ENCODE results near the gene BRCA1. TPM values are rescaled to one million over a fixed set of nuclear protein-coding genes. Genes with fewer than 3 reads are reported as not detected.

BRCA1 gene
- total and polyA plus RNA-seq, 2 donors (not counting 1 experiment from before 2014, with no cell fraction given), result 7.5 to 9.9 TPM

DNA sequence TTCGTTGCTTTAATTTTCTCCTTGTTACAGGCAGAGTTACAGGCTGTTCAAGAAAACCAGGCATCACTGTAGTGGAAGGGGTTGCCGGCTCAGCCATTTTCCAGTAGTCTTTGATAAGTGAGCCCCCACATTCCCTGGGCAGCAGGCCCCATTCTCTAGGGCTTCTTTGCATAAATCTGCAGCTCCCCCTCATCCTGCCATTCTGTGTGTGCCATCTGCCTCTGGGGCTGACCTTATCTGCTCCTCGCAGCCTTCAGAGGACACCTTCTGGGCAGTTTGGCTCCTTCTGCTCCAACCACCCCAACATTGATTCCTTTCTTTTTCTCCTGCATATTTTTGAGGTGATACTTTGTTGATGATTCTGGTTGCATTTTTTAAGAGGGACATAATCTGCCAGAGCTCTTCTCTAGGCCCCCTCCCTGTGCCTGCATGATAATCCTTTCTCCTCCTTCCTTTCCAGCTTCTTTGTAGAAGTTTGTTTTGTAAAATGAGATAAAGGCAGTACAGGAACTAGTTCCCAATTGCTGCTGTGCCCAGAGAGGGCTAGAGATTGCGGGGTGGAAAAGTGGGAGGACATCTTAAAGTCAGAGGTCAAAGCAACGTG lies 83.0 kb downstream of the BRCA1 start:
- Histone ChIP-seq H3K4me2 (ENCODE audit: extremely low read depth, insufficient read depth, low read length) (no peak overlapping the region), H3K27ac (ENCODE audit: insufficient read depth, low read length) (no peak overlapping the region), H3K27me3 (ENCODE audit: control insufficient read depth, insufficient read depth, low read length) (no peaks in the 10 kb centered on the region), H3K4me1 (ENCODE audit: control insufficient read depth, extremely low read depth, insufficient read depth, low read length) (no peaks in the 10 kb centered on the region), H3K4me3 (replicated peaks in 1 of 4; ENCODE audit: control extremely low read depth in 1 of 4, insufficient read depth in 1 of 4, low read depth in 3 of 4, low read length in 4 of 4) (no peak overlapping the region), H3K79me2 (ENCODE audit: control insufficient read depth, insufficient read depth, low read length) (no peaks in the 10 kb centered on the region), H3K9ac (ENCODE audit: insufficient read depth, low read length) (no peak overlapping the region), H2AFZ (ENCODE audit: low read length) (no peak overlapping the region), H4K20me1 (ENCODE audit: control insufficient read depth, extremely low read depth, insufficient read depth, low read length) (no peaks in the 10 kb centered on the region), H3K9me3 (ENCODE audit: control insufficient read depth, insufficient read depth, low read depth, low read length) (no peaks in the 10 kb centered on the region), H3K36me3 (ENCODE audit: control insufficient read depth, insufficient read depth, low read length) (no peaks in the 10 kb centered on the region)
- DNase-seq (ENCODE audit: low read depth in 2 of 2), result peak in 1 of 2 donors; percentile 17
- TF ChIP-seq, protein P1, sequence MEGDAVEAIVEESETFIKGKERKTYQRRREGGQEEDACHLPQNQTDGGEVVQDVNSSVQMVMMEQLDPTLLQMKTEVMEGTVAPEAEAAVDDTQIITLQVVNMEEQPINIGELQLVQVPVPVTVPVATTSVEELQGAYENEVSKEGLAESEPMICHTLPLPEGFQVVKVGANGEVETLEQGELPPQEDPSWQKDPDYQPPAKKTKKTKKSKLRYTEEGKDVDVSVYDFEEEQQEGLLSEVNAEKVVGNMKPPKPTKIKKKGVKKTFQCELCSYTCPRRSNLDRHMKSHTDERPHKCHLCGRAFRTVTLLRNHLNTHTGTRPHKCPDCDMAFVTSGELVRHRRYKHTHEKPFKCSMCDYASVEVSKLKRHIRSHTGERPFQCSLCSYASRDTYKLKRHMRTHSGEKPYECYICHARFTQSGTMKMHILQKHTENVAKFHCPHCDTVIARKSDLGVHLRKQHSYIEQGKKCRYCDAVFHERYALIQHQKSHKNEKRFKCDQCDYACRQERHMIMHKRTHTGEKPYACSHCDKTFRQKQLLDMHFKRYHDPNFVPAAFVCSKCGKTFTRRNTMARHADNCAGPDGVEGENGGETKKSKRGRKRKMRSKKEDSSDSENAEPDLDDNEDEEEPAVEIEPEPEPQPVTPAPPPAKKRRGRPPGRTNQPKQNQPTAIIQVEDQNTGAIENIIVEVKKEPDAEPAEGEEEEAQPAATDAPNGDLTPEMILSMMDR (conservative IDR thresholded peaks at IDR 0.05 in 1 of 2, IDR thresholded peaks at IDR 0.05 in 1 of 2; ENCODE audit: low read depth in 1 of 2, low read length in 2 of 2), result no peak
- TF ChIP-seq EZH2 (IDR thresholded peaks at IDR 0.05; ENCODE audit: low read length, missing control alignments), result no peak

DNA sequence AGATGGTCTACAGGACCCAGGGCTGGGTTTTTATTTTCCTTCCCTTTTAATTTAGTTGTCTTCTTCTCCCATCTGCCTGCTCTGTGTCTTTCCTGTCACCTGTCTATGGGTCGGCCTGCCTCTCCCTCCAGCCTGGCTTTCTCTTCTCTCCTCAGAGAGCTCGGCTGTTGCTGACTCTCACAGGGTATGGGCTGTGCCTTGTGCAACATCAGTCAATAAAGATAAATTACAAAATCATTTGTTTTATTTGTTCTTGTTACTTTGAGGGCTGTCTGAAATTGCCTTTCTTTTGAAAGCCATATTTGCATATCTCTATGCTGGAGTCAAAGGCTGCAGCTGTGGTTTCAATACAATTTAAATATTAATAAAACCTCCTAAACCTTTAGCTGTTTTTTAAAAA lies 84.5 kb downstream of the BRCA1 start:
- H2AFZ ChIP-seq (ENCODE audit: low read length), result no peak overlapping the region
- DNase-seq (ENCODE audit: low read depth in 2 of 2), result no peak

DNA sequence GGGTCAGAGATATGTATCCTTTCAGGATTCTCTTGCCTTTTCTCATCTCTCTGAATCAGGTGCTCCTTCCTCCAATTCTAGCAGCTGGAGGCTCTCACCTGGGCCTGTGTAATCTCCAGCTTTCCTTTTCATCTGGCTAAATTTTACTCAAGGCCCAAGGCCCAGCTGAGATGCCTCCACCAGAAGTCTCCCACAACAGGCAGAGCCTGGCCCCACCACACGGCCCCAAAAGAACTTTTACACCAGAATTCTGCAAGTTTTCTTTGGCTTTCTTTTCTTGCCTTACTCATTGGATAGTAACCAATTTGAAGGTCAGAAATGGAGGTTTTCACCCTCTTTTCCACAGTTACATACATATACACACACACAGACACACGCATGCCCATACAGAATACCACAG lies 85.5 kb downstream of the BRCA1 start:
- Histone ChIP-seq H2AFZ (ENCODE audit: low read length) (no peak overlapping the region), H3K36me3 (ENCODE audit: control insufficient read depth, insufficient read depth, low read length) (no peaks in the 10 kb centered on the region), H3K4me3 (replicated peaks in 1 of 4; ENCODE audit: control extremely low read depth in 1 of 4, insufficient read depth in 1 of 4, low read depth in 3 of 4, low read length in 4 of 4) (no peak overlapping the region), H3K9me3 (ENCODE audit: control insufficient read depth, insufficient read depth, low read depth, low read length) (no peaks in the 10 kb centered on the region), H4K20me1 (ENCODE audit: control insufficient read depth, extremely low read depth, insufficient read depth, low read length) (no peaks in the 10 kb centered on the region), H3K4me2 (ENCODE audit: extremely low read depth, insufficient read depth, low read length) (no peak overlapping the region), H3K27me3 (ENCODE audit: control insufficient read depth, insufficient read depth, low read length) (no peaks in the 10 kb centered on the region), H3K9ac (ENCODE audit: insufficient read depth, low read length) (no peak overlapping the region), H3K27ac (ENCODE audit: insufficient read depth, low read length) (no peak overlapping the region), H3K4me1 (ENCODE audit: control insufficient read depth, extremely low read depth, insufficient read depth, low read length) (no peaks in the 10 kb centered on the region), H3K79me2 (ENCODE audit: control insufficient read depth, insufficient read depth, low read length) (no peaks in the 10 kb centered on the region)
- TF ChIP-seq EZH2 (IDR thresholded peaks at IDR 0.05; ENCODE audit: low read length, missing control alignments), result no peak
- TF ChIP-seq, protein P1 (conservative IDR thresholded peaks at IDR 0.05 in 1 of 2, IDR thresholded peaks at IDR 0.05 in 1 of 2; ENCODE audit: low read depth in 1 of 2, low read length in 2 of 2), result no peak
- no peak for DNase-seq (ENCODE audit: low read depth in 2 of 2)

More for the DNA sequence above, 84.5 kb downstream of the BRCA1 start:
- Histone ChIP-seq H3K9me3 (ENCODE audit: control insufficient read depth, insufficient read depth, low read depth, low read length) (no peaks in the 10 kb centered on the region), H3K9ac (ENCODE audit: insufficient read depth, low read length) (no peak overlapping the region), H3K27ac (ENCODE audit: insufficient read depth, low read length) (no peak overlapping the region), H3K4me1 (ENCODE audit: control insufficient read depth, extremely low read depth, insufficient read depth, low read length) (no peaks in the 10 kb centered on the region), H4K20me1 (ENCODE audit: control insufficient read depth, extremely low read depth, insufficient read depth, low read length) (no peaks in the 10 kb centered on the region), H3K4me2 (ENCODE audit: extremely low read depth, insufficient read depth, low read length) (no peak overlapping the region), H3K27me3 (ENCODE audit: control insufficient read depth, insufficient read depth, low read length) (no peaks in the 10 kb centered on the region), H3K79me2 (ENCODE audit: control insufficient read depth, insufficient read depth, low read length) (no peaks in the 10 kb centered on the region), H3K4me3 (replicated peaks in 1 of 4; ENCODE audit: control extremely low read depth in 1 of 4, insufficient read depth in 1 of 4, low read depth in 3 of 4, low read length in 4 of 4) (no peak overlapping the region), H3K36me3 (ENCODE audit: control insufficient read depth, insufficient read depth, low read length) (no peaks in the 10 kb centered on the region)
- TF ChIP-seq EZH2 (IDR thresholded peaks at IDR 0.05; ENCODE audit: low read length, missing control alignments), result no peak
- TF ChIP-seq, protein P1 (conservative IDR thresholded peaks at IDR 0.05 in 1 of 2, IDR thresholded peaks at IDR 0.05 in 1 of 2; ENCODE audit: low read depth in 1 of 2, low read length in 2 of 2), result no peak

All from fibroblast of lung (primary cell).